MM.1S (cell line): Measurements from ENCODE around the gene ACYP2.

Source experiments
- DNase-seq: peaks from one replicate; pipeline ENCODE4 v3.0.0-alpha.2; 2015
- H2AFZ ChIP-seq: fragments of 300-600 bp; sonication (generic); 2 replicates; pipeline ENCODE4 v1.6.0; 2016; ENCODE audit warnings: antibody characterized with exemption, low read length
- H3F3A ChIP-seq: fragments of 300-600 bp; sonication (generic); 2 replicates; pipeline ENCODE4 v1.6.1; 2016; ENCODE audit warnings: mild to moderate bottlenecking, antibody characterized with exemption, low read length, moderate library complexity, mixed read lengths; ENCODE audit not compliant: insufficient read depth
- H3K27ac ChIP-seq: fragments of 300-600 bp; sonication (generic); 2 replicates; pipeline ENCODE4 v1.5.1; 2016; ENCODE audit warnings: mild to moderate bottlenecking, low read length
- H3K27me3 ChIP-seq: fragments of 300-600 bp; sonication (generic); replicated peaks from 2 replicates; pipeline ENCODE4 v1.6.0; 2016; ENCODE audit warnings: low read length; ENCODE audit not compliant: insufficient read depth
- H3K36me3 ChIP-seq: fragments of 300-600 bp; sonication (generic); replicated peaks from 2 replicates; pipeline ENCODE4 v1.6.1; 2016; ENCODE audit warnings: mild to moderate bottlenecking, low read length, mixed read lengths; ENCODE audit not compliant: insufficient read depth
- H3K4me1 ChIP-seq: fragments of 300-600 bp; sonication (generic); 2 replicates; pipeline ENCODE4 v1.6.1; 2016; ENCODE audit warnings: low read length, mixed read lengths
- H3K4me2 ChIP-seq: fragments of 300-600 bp; sonication (generic); 2 replicates; pipeline ENCODE4 v1.6.0; 2016; ENCODE audit warnings: low read depth, low read length
- H3K4me3 ChIP-seq: fragments of 300-600 bp; sonication (generic); 2 replicates; pipeline ENCODE4 v1.5.1; 2016; ENCODE audit warnings: low read length, mixed read lengths
- H3K79me2 ChIP-seq: fragments of 300-600 bp; sonication (generic); 2 replicates; pipeline ENCODE4 v1.6.1; 2016; ENCODE audit warnings: mixed run types, low read length, mixed read lengths
- H3K9ac ChIP-seq: fragments of 300-600 bp; sonication (generic); 2 replicates; pipeline ENCODE4 v1.6.1; 2016; ENCODE audit warnings: low read length, mixed read lengths
- H3K9me2 ChIP-seq: fragments of 300-600 bp; sonication (generic); replicated peaks from 2 replicates; pipeline ENCODE4 v1.6.1; 2016; ENCODE audit warnings: mild to moderate bottlenecking, low read length, mixed read lengths; ENCODE audit not compliant: insufficient read depth
- H3K9me3 ChIP-seq: fragments of 300-600 bp; sonication (generic); replicated peaks from 2 replicates; pipeline ENCODE4 v1.6.1; 2016; ENCODE audit warnings: mild to moderate bottlenecking, low read length, mixed read lengths; ENCODE audit not compliant: insufficient read depth
- H4K20me1 ChIP-seq: fragments of 300-600 bp; sonication (generic); 2 replicates; pipeline ENCODE4 v1.6.1; 2016; ENCODE audit warnings: mild to moderate bottlenecking, low read length, moderate library complexity, mixed read lengths; ENCODE audit not compliant: insufficient read depth
- CTCF ChIP-seq: fragments of 300-600 bp; sonication (generic); IDR thresholded peaks from 2 replicates; pipeline ENCODE4 v1.5.1; 2016; ENCODE audit warnings: antibody characterized with exemption, low read length, mixed read lengths
- EZH2 ChIP-seq: fragments of 300-600 bp; sonication (generic); optimal IDR thresholded peaks from 2 replicates; pipeline ENCODE3; 2017; ENCODE audit warnings: low read depth, mild to moderate bottlenecking, antibody characterized with exemption, low read length, mixed read lengths
- EZH2phosphoT487 ChIP-seq: fragments of 300-600 bp; sonication (generic); IDR thresholded peaks from 2 replicates; pipeline ENCODE4 v1.6.1; 2018; ENCODE audit warnings: antibody characterized with exemption, low read length

The ACYP2 gene

GRCh38 chr2:54073796-54074195 is 41.6 kb upstream of the ACYP2 start:
- Histone ChIP-seq H3K79me2 (no peaks in the 10 kb centered on the region), H3F3A (0 out of 2 replicates have a peak, but pooled peaks cover 7% of the 10 kb centered on the region), H2AFZ (no peak overlapping the region), H3K4me1 (peaks cover 6% of the 10 kb centered on the region), H3K36me3 (no peaks in the 10 kb centered on the region), H3K4me3 (no peak overlapping the region), H3K9me2 (no peaks in the 10 kb centered on the region), H4K20me1 (no peaks in the 10 kb centered on the region), H3K27me3 (no peaks in the 10 kb centered on the region), H3K9me3 (no peaks in the 10 kb centered on the region), H3K27ac (no peak overlapping the region), H3K9ac (no peak overlapping the region), H3K4me2 (no peak overlapping the region)
- peak; percentile 25 for DNase-seq
- TF ChIP-seq CTCF (no peak), EZH2phosphoT487 (no peak), EZH2 (no peak)

- Histone ChIP-seq H3K9ac (no peak overlapping the region), H3K79me2 (no peaks in the 10 kb centered on the region), H3K4me3 (no peak overlapping the region), H2AFZ (no peak overlapping the region), H3K27ac (no peak overlapping the region), H3K27me3 (no peaks in the 10 kb centered on the region), H3F3A (0 out of 2 replicates have a peak, but pooled peaks cover 7% of the 10 kb centered on the region), H3K4me2 (no peak overlapping the region), H4K20me1 (no peaks in the 10 kb centered on the region), H3K9me2 (no peaks in the 10 kb centered on the region), H3K4me1 (peaks cover 6% of the 10 kb centered on the region), H3K36me3 (no peaks in the 10 kb centered on the region), H3K9me3 (no peaks in the 10 kb centered on the region)
- no peak for TF ChIP-seq CTCF
- no peak for TF ChIP-seq EZH2
- no peak for TF ChIP-seq EZH2phosphoT487
- no peak for DNase-seq
These were observed 40.6 kb upstream of the ACYP2 start for GRCh38 chr2:54074606-54075341.

- Histone ChIP-seq H3K79me2 (no peaks in the 10 kb centered on the region), H3K9me3 (no peaks in the 10 kb centered on the region)
These were observed 38.8 kb upstream of the ACYP2 start for GRCh38 chr2:54076586-54076985.

More at GRCh38 chr2:54076586-54076985, 38.8 kb upstream of the ACYP2 start:
- H3K4me2 ChIP-seq = no peak overlapping the region
- H2AFZ ChIP-seq = no peak overlapping the region
- H3K36me3 ChIP-seq = no peaks in the 10 kb centered on the region
- H4K20me1 ChIP-seq = no peaks in the 10 kb centered on the region
- no peak overlapping the region for H3K27ac ChIP-seq
- H3K4me1 ChIP-seq = peaks cover 13% of the 10 kb centered on the region
- TF ChIP-seq CTCF = no peak
- TF ChIP-seq EZH2 = no peak
- TF ChIP-seq EZH2phosphoT487 = no peak
- H3K9me2 ChIP-seq = no peaks in the 10 kb centered on the region
- no peak for DNase-seq
- no peak overlapping the region for H3K4me3 ChIP-seq
- H3F3A ChIP-seq = 0 out of 2 replicates have a peak, but pooled peaks cover 7% of the 10 kb centered on the region
- H3K27me3 ChIP-seq = no peaks in the 10 kb centered on the region
- no peak overlapping the region for H3K9ac ChIP-seq
